Hepatocyte (in vitro differentiated cells): ENCODE data around the gene LAG3.

ENCODE experiments used
- CTCF ChIP-seq: fragments of 200-600 bp; sonication (generic); IDR thresholded peaks from 2 replicates; pipeline ENCODE4 v1.5.1; 2016; ENCODE audit warnings: antibody characterized with exemption, mild to moderate bottlenecking; ENCODE audit not compliant: poor library complexity
- EZH2 ChIP-seq: fragments of 200-600 bp; sonication (generic); IDR thresholded peaks from 2 replicates; pipeline ENCODE4 v1.6.1; 2016; ENCODE audit warnings: antibody characterized with exemption, mild to moderate bottlenecking, borderline replicate concordance

GRCh38 chr12:6766651-6767349 lies 5.5 kb upstream of the LAG3 start:
- peak; percentile 65 for TF ChIP-seq CTCF
- no peak for TF ChIP-seq EZH2
